Gastrocnemius medialis (tissue), 4 donors: ENCODE measurements around the gene COL6A1.

Source experiments
- CTCF ChIP-seq, 5 experiments: fragments of 450-650 bp in 3 of 5; fragments of 200-600 bp in 2 of 5; sonication (generic) in 2 of 5; IDR thresholded peaks in 4 of 5; conservative IDR thresholded peaks in 1 of 5; 1 replicate in 4 of 5; 2 replicates in 1 of 5; pipeline ENCODE4 v1.5.1; 2016 to 2019; ENCODE audit warnings: antibody characterized with exemption in 5 of 5, mild to moderate bottlenecking in 3 of 5, moderate library complexity in 3 of 5
- POLR2A ChIP-seq, 2 donors: fragments of 450-650 bp; IDR thresholded peaks; one replicate each; pipeline ENCODE4 v1.6.1; 2017; ENCODE audit warnings: antibody characterized with exemption in 2 of 2, mild to moderate bottlenecking in 2 of 2, moderate library complexity in 2 of 2

DNA sequence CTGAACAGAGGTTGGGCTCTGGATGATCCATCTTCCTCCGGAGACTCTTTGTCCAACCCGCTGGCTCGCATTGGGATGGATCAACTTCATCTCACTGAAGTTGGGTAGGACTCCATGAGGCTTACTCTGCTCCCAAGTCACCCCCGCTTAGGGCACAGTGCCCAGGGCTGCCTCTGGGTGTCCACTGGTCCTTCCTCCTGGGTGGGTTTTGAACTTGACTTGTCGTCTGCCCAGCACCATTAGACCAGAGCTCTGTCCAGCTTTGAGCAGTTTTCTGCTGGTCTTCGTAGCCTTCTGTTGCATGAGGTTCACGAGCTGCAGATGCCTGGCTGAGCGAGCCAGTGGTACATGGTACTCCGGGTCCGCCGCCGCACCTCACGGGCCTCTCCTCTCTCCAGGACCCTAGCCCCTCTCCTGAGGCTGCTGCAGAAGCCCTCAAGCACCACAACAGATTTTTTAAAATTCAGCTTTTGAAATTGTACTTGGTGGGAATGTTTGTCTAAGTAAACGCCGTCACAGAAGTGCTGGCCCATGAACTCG is 33.8 kb upstream of the COL6A1 start:
- TF ChIP-seq CTCF (IDR thresholded peaks at IDR 0.05 in 4 of 5, conservative IDR thresholded peaks at IDR 0.05 in 1 of 5) (no peak), POLR2A (IDR thresholded peaks at IDR 0.05) (no peak)
